GM19397 (cell line): ENCODE results near the gene BTNL2.

ENCODE experiments used
- ATAC-seq: cut with Tn5 transposase; IDR thresholded peaks from one replicate; pipeline ENCODE4 v1.9.1; 2021; ENCODE audit warnings: mild to moderate bottlenecking, moderate library complexity; ENCODE audit not compliant: unreplicated experiment

BTNL2 gene

DNA sequence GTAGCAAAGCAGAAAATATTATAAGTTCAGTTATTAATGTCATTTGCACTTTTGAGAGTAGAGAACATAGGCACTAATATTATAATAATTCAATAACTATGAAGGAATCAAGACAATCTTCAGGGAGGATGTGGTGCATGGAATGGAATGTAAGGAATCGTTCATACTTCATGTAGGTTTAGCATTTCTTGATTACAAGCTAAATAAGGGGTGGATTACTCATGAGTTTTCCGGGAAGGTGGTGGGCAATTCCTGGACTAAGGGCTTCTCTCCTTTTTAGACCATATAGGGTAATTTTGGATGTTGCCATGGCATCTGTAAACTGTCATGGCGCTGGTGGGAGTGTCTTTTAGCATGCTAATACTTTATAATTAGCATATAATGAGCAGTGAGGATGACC lies 9.1 kb upstream of the BTNL2 start:
- ATAC-seq, result no peak

DNA sequence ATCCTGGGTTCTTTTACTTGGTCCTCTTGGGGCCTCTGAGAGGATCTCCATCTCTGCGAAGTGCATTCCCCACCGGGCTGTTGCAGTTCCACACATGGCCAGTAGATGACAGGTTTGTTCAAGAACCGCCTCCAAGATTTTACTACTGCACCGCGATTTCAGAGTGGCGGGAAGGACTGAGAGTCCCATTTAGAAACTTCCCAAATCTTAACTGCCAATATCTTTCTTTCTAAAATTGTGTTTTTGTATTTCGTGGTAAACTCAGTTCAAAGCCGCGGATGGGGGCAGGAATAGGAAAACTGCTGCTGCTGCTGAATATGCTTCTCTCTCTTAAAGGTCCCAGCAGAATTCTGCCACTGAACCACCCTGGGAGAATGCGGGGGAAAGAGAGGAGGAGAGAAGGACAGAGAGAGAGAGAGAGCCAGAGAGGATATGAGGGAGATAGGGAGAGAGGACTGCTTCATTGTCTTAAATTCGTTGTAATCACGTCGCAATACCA lies 8.6 kb upstream of the BTNL2 start:
- ATAC-seq, result no peak

DNA sequence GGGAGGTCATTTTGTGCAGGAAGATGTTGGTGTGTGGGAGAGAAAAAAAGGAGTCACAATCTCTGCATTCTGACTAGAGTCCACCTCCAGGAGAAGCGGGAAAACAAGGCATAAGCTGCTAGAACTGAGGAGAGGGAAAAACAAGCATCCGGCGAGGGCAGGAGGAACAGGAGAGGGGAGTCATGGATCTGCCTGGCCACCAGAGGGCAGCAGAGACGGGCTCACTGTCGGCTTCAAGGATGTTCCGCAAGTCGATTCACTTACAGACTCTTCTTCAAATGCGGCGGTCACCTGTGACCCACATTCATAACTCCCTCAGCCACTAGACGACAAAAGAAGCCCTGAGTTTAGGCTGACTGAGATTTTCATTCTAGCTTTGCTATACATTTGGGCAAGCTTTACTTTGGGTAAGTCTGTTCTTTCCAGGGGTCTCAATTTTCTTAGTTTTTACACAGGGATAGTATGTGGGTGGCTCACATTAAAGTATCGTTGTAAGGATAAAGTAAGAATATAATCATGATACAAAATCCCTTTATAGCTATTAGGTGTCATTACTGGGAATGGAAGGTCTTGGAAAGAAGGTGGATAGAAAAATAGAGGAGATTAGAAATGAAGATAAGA lies 6.6 kb upstream of the BTNL2 start:
- ATAC-seq, result no peak

DNA sequence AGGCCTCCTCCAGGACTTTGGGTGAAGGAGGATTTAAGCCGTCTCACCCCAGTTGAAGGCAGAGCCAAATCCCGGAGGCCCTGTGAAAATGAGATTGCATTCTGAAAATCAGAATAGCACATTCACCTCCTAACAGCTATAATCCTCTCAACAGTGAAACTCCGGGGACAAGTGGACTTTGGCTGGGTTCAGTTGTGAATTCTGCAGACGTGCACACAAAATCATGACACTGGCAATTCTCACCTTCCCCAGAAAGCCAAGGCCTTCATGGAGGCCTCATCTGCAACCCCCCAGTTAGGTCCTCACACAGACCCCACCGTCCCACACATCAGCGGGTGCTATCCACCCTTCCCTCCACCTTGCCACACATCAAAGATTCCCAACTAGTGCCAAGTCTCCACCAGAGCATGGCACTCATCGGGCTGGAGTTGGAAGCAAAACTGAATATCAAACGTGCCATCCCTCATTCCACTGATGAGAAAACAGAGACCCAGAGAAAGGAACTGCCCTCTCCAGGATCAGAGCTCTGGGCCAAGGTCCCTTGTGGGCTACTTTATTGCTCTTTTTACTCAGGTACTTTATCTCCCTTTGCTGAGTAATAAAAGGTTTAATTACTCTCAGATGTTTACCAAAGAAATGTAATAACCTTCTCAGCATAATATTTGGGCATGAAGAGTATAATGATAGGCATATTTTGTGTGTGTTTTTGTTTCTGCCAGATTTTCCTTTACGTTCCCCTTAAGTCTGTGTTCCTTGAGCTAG lies 4.8 kb upstream of the BTNL2 start:
- ATAC-seq, result no peak

DNA sequence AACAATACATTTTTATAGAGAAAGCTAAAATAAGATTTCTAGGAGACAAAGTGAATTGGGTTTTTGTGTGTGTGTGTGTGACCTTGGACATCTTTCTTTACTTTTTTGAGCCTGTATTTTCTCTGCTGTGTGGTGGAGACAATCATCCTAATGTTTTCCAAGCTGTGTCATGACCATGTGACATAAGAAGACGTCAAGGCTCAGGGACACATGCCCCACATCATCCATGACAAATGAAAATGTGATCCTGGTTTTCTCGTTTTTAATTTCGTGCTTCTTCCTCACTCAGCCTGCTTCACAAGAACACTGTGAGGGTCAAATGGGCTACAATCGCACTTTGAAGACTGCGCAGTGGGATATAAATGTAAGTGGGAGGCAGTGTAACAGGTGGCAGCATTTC lies 3.9 kb upstream of the BTNL2 start:
- ATAC-seq, result no peak

DNA sequence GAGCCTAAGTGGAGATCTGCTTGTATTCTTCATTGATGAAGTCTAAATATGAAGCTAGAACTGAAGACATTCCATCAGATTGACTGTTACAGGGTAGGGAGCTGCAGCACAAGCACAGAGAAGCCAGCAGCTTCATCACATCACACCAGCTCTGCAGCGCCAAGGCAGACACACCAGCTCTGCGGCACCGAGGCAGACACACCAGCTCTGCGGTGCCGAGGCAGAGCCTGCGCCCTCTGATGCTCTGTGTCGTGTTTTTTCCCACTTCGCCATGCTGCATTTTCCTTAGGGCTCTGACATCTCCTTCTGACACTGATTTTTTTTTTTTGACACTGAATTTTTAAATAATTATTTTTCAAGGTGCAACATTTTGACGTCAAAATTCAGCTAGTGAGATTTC lies 784 bp downstream of the BTNL2 start:
- ATAC-seq, result no peak

DNA sequence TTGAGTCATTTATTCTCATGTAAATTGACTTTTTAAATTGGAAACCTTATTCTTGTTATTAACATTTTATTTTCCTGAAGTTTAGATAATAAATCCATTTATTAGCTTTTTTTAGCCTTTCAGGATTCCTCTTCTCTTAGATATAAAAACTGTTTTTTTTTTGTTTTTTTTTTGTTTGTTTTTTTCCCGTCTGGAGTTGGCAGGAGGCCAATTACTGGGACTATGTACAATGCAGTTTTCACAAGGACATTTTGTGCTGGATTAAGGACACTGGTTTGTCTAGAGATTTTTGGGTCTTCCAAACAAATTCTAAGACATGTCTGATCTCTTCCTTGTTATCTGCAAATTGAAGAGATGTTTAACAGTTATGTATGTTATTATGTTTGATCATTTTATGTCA lies 1.3 kb downstream of the BTNL2 start:
- no peak for ATAC-seq

DNA sequence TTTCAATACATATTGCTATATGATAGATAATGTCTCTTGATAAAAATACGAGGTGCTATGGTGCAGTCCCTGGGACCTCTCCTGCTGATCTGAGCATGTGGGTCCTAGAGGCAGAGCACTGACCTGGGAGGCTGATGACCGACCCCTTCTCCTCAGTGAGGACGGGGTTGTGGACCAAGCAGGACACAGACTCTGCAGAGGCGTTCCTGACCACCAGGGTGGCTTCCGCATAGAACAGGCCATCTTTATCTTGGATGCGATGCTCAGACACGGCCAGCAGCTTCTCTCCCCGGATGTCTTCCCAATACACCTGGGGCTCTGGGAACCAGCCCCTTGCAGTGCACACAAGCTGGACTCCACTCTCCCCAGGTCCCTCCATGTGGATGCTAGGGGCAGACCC lies 4.2 kb downstream of the BTNL2 start:
- no peak for ATAC-seq

DNA sequence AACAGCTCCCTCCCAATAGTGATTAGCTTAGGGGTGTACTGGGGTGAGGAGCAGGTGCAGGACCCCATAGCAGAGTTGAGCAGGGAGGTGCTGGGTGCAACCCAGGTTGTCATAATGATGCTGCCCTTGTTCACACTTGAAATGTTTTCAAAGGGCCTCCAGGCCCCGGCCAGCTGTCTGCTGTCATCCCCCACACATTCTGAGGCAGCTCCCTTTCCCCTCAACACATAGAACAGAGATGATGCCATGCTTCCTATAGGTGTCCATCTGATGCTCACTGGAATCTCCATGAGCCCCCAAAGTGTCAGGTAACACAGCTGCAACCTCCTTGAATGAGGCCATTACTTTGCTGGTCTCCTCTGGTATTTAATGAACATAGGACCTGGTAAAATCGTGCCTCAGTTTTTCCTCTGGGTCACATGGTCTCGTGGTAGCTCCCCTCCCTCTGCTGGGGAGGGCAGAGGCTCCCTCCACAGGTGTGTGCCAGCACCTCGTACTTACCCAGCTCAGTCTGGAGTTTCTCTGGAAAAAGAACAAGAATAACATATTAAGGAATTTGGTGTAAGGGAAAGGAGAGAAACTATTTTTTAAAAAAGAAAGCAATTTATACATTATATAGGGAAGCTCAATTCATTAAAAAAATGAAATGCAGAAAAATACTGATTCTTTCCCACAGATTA lies 5.6 kb downstream of the BTNL2 start:
- ATAC-seq, result no peak

DNA sequence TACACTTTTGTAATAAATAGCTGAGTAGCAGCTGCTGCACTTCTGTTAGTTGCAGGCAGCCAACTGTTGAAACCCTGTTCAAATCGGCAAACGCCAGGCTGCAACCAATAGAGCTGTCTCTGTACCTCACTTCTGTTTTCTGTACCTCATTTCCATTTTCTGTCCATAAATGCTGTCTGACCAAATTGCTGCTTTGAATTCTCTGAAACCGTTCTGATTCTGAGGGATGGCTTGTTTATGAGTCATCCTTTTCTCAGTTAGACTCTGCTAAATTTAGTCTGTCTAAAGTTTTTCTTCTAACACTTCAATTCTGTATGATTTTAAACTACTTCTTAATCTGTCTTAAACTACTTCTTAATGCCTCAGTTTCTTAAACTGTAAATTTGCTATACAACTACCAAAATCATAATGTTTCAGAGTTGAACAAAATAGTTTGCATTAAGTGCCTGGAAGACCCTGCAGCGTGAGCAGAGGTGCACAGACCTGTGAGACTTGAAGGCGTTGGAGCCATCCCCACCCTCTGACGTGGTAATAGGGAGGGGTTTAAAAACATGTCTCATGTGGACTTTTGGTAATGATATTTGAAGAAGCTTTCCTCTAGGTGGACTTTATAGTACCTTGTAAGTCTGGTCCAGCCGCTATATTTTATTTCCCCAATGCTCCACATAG lies 9.6 kb downstream of the BTNL2 start:
- ATAC-seq, result peak; percentile 76

DNA sequence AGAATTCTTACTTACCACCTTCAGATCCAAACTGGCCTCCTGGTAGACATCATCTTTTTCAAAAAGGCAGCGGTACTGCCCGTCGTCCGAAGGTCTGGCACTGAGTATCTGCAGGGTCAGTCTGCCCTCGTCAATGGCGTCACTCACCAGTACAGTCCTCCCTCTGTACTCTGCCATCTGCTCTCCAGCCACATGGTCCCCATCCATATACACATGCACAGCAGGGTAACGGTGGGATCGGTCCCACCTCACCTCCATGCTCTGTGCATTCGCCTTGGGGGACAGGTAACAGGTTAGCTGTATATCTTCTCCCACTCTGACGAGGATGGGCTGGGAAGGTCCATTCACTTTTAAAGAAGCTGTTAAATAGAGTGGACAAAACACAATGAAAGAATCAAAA lies 11.0 kb downstream of the BTNL2 start:
- no peak for ATAC-seq

DNA sequence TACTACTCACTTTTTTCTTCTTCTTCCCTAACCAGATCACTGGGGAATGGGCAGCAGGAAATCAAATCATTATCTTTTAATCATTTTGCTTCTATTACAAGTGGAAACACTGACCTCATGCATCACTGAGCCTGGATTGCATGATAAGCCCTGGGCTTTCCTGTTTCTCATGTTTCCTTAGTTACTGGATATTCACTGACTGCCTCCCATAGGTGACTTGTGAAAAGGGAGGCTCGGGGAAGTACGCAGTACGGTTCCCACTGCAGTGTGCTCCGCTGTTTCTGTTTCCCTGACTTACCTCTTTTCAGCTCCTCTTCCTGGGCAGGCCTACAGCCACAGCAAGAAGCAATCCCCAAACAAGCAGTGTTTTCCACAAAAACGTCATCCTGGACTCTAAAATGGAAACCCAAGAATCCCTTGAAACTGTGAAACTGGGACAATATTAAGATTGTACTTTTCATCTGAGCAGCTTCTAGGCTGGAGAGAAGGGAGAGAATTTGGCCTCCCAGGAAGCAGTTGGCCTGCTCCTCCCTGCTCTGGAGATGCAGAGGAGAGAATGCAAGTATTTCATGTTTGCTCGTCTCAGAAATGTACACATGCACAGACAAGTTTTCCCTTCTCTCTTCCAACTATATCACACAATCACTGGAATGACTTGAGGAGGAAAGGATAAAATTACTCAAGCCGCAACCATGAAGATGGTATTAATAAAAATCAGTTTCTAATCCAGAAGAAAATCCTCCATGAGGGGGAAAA lies 13.1 kb downstream of the BTNL2 start:
- no peak for ATAC-seq

DNA sequence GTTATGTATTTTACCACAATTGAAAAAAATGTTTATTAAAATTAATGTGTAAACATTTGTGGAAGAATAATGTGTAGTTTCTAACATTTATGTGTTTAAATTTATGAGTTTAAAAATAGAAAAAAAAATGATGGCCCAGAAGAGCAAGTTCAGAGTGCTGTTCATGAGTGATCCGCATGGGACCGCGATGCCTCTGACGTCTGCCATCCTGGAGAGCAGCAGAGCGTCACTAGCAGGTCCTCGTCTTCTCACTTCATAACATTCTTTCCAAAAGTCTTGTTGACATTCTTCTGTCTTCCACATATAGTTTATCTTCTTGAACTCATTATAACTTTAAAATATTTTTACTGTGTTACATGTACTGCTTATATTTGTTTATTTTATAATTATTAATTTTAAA lies 15.5 kb downstream of the BTNL2 start:
- no peak for ATAC-seq

DNA sequence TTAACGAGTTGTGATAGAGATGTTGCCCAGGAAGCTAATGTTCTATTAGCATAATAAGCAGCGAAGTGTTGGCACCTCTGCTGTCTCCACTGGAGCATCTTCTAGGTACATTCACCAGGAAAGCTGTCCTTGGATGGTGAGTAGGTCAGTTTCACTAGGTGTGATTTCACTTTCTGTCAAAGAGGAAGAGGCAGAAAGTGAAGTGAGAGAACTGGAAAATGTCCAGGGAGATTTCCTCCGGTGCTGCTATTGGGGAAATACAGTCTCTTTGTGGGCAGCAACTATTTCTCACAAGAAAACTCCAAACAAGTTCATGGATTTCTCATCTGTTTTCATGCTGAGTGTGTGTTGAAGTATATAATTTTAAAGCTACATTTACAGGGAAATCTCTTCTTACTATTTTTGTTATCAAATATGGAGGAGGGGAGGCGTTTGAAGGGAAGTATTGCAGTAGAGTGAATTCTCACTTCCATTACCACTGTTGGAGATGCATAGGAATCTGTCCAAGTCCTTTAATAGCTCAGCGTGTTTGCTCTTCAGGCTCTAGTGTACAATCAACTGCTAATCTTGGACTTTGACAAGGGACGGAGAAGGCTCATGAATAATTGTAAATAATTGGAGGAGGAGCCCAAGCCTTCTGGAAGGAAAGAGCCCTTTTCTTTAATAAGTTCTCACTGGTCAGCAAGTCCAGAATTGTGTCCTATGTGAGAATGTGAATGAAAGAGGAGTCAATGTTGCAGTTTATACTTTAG lies 19.2 kb downstream of the BTNL2 start:
- ATAC-seq, result no peak

DNA sequence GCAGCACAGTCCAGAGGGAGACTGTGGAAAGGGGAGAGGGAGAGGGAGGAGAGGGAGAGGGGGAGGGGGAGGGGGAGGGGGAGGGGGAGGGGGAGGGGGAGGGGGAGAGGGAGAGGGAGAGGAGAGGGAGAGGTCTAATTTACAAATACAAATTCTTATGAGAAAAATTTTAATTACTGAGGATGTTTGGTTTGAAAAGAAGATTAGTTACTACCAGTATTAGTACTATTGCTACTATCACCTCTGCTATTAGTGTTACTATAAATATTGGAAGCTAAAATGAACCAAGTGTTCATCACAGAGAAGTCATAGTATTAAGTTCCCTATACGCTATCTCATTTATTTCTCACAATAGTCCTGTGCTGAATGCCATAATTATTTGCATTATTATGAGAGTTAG lies 20.9 kb downstream of the BTNL2 start:
- no peak for ATAC-seq

DNA sequence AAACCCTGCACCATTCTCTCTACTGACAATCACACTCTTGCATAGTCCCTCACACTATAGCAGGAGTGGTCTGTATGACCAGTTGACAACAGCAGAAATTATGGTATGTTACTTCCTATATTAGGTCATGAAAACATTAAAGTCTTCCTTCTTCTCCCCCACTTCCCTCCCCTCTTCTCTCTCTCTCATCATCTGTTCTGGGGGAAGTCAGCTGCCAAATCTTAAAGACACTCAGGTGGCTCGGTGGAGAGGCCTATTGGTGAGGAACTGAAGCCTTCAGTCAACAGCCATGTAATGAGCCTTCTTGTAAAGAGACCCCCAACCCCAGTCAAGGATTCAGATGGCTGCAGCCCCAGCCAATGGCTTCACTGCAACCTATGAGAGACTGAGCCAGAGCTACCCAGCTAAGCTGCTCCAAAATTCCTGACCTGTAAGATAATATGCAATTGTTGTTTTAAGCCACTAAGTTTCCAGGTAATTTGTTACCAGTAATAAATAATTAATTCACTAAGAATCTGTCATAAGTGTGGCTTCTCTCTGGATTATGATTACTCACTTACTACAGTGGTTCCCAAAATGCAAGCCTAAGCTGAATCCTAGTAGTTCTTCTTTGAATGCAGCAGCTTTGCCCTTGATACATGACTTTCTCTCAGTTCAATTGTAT lies 24.1 kb downstream of the BTNL2 start:
- no peak for ATAC-seq

DNA sequence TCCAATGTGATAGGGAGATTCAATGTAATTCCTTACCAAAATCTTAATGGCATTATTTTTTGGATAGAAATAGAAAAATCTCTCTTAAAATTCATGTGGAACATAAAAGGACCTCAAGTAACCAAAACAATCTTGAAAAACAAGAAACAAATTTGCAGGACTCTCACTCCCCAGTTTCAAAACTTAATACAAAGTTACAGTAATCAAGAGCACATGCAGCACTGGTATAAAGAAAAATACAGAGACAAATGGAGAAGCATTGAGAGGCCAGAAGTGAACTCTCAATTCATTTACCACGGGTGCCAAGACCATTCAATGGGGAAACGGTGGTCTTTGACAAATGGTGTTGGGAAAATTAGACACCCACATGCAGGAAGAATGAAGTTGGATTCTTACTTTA lies 27.4 kb downstream of the BTNL2 start:
- no peak for ATAC-seq

DNA sequence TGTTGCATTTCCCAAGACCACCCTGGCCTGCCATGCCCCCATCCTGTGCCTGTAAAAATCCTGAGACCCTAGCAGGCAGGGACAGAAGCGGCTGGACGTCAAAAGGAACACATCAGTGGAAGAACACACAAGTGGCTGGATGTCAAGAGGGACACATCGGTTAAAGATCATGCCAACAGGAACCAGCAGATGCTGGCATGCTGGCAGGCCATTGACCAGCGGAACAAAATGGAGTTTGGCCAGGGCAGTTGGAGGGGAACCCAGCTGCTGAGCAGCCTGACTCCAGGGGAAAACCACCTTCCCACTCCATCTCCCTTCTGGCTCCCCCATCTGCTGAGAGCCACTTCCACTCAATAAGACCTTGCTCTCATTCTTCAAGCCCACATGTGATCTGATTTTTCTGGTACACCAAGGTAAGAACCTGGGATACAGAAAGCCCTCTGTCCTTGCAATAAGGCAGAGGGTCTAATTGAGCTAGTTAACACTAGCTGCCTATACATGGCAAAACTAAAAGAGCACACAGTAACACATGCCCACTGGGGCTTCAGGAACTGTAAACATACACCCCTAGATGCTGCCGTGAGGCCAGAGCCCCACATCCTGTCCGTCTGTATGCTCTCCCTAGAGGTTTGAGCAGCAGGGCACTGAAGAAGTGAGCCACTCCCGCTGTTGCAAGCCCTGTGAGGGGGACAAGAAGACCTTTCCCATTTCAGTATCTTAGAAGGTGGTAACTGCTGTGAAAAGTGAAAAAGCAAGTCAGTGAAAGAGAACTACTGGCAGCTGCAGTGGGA lies 31.0 kb downstream of the BTNL2 start:
- ATAC-seq, result no peak

DNA sequence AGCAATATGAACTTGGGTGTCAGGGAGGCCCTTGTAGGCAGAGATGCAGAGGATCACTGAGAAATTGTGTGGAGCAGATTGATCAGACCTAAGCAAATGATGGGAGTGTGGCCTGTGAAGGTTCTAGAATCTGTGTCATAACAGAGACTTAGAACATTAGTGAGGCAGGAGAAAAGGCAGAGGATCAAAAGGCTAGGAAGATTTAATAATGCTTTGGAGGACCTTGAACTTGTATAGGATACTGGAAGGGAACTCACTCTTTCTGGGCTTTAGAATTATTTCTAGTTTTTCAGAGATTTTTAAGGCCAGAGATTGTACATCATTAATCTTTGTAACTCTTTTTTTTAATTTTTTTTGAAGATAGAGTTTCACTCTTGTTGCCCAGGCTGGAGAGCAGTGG lies 35.2 kb downstream of the BTNL2 start, which contains the start of gene TSBP1:
TSS of gene TSBP1 (minus strand) at position 101 of the 400 bp plus-strand sequence. CDS start 197 bp downstream, outside the sequence.
- no peak for ATAC-seq
